ENCODE measurements around the gene ABCF2. TPM values are rescaled to one million over a fixed set of nuclear protein-coding genes. Genes with fewer than 3 reads are reported as not detected.

The ABCF2 gene
- total and polyA plus RNA-seq, 11 donors, result 15.9 to 58.4 (median 33.0) TPM

DNA sequence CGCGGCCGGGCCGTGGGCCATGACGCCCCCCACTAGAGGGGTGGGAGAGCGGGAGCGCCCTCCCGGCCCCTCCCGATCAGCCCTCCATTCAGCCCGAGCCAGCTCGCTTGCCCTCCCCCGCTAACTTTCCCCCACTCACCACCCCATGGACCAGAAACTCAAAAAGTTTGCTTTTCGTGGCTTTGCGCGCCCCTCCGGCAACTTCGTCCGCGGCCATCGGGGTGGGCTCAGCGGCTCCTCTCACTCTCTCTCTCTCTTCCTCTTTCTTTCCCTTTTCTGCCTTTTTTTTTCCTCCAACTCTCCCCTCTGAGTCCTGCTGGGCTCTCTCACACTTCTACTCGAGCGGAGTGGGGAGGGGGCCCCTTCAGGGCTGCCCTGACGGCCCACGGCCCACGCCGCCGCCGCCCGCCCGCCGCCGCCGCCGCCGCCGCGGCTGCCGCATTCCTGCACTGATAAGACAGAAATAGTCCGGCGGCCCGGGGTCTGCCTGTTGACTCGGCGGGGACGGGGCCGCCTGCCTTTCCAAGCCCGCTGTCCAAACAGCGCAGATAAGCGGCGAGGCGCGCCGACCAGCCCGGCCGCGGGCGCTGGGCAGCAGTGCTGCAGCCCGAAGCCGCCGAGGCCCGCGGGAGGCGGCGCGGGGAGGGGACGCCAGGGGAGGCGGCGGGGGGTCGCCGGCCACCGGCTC lies 21.5 kb upstream of the ABCF2 start, which contains the start of gene SMARCD3:
SMARCD3 (minus strand) TSS at position 349 of the 688 bp plus-strand sequence; CDS start at position 217, 132 bp downstream.
- TF ChIP-seq, protein P1, sequence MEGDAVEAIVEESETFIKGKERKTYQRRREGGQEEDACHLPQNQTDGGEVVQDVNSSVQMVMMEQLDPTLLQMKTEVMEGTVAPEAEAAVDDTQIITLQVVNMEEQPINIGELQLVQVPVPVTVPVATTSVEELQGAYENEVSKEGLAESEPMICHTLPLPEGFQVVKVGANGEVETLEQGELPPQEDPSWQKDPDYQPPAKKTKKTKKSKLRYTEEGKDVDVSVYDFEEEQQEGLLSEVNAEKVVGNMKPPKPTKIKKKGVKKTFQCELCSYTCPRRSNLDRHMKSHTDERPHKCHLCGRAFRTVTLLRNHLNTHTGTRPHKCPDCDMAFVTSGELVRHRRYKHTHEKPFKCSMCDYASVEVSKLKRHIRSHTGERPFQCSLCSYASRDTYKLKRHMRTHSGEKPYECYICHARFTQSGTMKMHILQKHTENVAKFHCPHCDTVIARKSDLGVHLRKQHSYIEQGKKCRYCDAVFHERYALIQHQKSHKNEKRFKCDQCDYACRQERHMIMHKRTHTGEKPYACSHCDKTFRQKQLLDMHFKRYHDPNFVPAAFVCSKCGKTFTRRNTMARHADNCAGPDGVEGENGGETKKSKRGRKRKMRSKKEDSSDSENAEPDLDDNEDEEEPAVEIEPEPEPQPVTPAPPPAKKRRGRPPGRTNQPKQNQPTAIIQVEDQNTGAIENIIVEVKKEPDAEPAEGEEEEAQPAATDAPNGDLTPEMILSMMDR (IDR thresholded peaks at IDR 0.05), result no peak
- peak in 1 of 2 donors; percentile 7 for TF ChIP-seq POLR2A (IDR thresholded peaks at IDR 0.05)
- peak in 3 of 4 donors; percentile 43 to 55 (median 48) for ATAC-seq
- H3K27ac ChIP-seq, result peak within 1 kb of the TSS; percentile 86 to 100 (median 97)
- peak within 1 kb of the TSS; percentile 58 to 88 (median 76) for H3K4me3 ChIP-seq
- DNase-seq, result peak; percentile 82 to 90 (median 86)
- no peaks in the 10 kb centered on the region for H3K9me3 ChIP-seq
- intact Hi-C loops (cut with DNase I), result loop anchor here in 9 of 10 donors (5.0 to 10.0 kb wide), 4 partner anchors 54 to 126 kb away; no protein-coding TSS in a partner anchor
- 0 to 1% (median 1%) methylated on average over 55 to 71 of the region's 71 CpGs for WGBS, 4 donors
- no peaks in the 10 kb centered on the region for H3K36me3 ChIP-seq
- peaks cover 4 to 93% (median 71%) of the 10 kb centered on the region in 12 donors for H3K4me1 ChIP-seq
- peaks cover 0 to 60% (median 7%) of the 10 kb centered on the region in 9 donors for H3K27me3 ChIP-seq

DNA sequence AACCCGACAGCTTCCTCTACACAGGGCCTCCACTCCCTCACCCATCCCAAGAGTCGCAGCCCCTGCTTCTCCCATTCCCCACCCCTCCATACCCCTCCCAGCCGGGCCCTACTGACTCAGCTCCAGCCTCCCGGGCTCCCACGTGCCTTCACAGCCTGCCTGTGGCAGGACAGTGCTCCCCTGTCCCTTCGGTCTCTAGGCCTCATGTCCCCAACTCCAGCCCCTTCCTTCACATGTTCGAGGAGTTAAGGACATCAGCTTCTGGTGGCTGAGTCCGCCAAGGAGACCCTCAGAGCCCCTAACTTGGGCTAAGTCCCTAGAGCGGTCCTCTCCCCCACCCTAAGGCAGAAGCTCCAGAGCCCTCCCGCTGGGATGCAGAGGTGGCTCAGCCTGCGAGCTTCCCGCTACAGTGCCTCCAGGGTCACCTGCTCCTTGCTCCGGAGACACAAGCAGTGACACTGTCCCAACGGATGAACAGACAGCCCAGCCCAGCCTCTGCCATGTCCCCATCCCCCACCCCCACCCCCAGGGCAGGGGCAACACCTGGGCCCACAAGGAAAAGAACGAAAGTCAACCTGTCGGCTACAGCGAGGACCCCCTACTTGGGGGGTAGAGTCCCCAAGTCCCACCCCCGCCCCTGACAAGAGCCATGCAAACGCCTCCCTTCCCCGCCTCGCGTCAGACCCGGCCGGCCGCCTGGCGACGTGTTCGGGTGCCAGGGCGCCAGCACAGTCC lies 20.8 kb upstream of the ABCF2 start:
- TF ChIP-seq POLR2A (IDR thresholded peaks at IDR 0.05), result no peak
- TF ChIP-seq, protein P1 (IDR thresholded peaks at IDR 0.05), result no peak
- WGBS, 4 donors, result 6 to 9% (median 7%) methylated on average over 14 to 29 of the region's 29 CpGs
- DNase-seq, result peak in 1 of 5 donors; percentile 43
- no peaks in the 10 kb centered on the region for H3K36me3 ChIP-seq
- intact Hi-C loops (cut with DNase I), result loop anchor here in 9 of 10 donors (2.0 to 10.0 kb wide), 5 partner anchors 55 to 125 kb away; no protein-coding TSS in a partner anchor
- H3K9me3 ChIP-seq, result no peaks in the 10 kb centered on the region
- peak in 2 of 4 donors; percentile 7 to 17 for ATAC-seq
- H3K4me3 ChIP-seq, result peak overlapping the region; percentile 58 to 88 (median 76)
- H3K27me3 ChIP-seq, result peaks cover 0 to 54% (median 7%) of the 10 kb centered on the region in 9 donors
- H3K27ac ChIP-seq, result peak overlapping the region; percentile 86 to 100 (median 97)
- H3K4me1 ChIP-seq, result peaks cover 4 to 92% (median 67%) of the 10 kb centered on the region in 12 donors

DNA sequence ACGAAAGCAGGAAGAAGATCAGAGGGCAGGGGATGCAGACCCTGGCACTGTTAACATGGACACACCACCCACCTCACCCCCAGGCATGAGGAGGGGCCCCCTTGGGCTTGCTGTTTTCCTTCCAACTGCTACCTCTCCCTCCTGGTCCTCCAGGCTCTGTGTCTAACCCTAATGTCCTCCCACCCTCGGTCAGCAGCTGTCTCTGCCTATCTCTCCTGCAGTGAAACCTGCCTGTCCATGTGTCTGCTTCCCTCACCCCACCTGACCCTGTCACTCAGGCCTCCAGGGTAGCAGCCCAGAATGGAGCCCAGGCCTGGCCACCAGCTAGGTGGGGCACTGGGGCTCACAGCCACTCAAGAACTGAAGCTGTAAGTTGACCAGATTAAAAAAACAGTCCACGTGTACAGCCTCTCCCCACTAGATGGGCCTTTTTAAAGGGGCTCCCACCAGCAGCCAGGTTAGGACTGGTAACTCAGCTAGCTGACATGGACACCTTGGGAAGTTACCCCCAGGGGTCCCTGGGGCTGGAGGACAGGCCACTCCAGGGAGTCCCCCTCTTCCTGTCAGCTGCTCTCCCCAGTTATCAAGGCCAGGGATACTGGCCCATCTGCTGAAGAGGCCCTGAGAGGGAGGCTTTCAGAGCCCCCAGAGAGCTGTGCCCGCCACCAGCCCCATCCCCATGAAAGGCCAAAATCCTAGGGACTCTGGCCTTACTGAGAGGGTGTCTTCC lies 20.0 kb upstream of the ABCF2 start:
- TF ChIP-seq POLR2A (IDR thresholded peaks at IDR 0.05), result no peak
- TF ChIP-seq, protein P1 (IDR thresholded peaks at IDR 0.05), result no peak

More for the DNA sequence above, 20.0 kb upstream of the ABCF2 start:
- H3K27ac ChIP-seq, result peak overlapping the region; percentile 52 to 100 (median 97)
- H3K4me1 ChIP-seq, result peaks cover 4 to 85% (median 64%) of the 10 kb centered on the region in 12 donors
- intact Hi-C loops (cut with DNase I), result loop anchor here in 9 of 10 donors (2.0 to 10.0 kb wide), 5 partner anchors 55 to 125 kb away; no protein-coding TSS in a partner anchor
- ATAC-seq (peak in 1 of 4 donors; percentile 16), DNase-seq (peak in 2 of 5 donors; percentile 33 to 65)
- peaks cover 0 to 7% (median 1%) of the 10 kb centered on the region in 9 donors for H3K36me3 ChIP-seq
- H3K27me3 ChIP-seq, result peaks cover 0 to 47% (median 7%) of the 10 kb centered on the region in 9 donors
- no peaks in the 10 kb centered on the region for H3K9me3 ChIP-seq
- H3K4me3 ChIP-seq, result peak overlapping the region; percentile 58 to 88 (median 76)
- WGBS, 4 donors, result 29 to 44% (median 35%) methylated on average over 3 to 4 of the region's 4 CpGs

All from heart left ventricle (tissue), 16 donors.